SK-N-SH (cell line): ENCODE results near the gene MARK4. TPM values are rescaled to one million over a fixed set of nuclear protein-coding genes. Genes with fewer than 3 reads are reported as not detected.

ENCODE experiments used
- CTCF ChIA-PET: fragments of 300-600, 350-600 bp; formaldehyde crosslinking; extraction: SDS; loops from one replicate; lab custom pipeline; 2021; lab: Yijun Ruan, JAX
- POLR2A ChIA-PET: fragments of 350-600 bp; sonication (Branson Sonifier 250); formaldehyde crosslinking; extraction: SDS; loops from one replicate; lab custom pipeline; 2020; ENCODE audit warnings: antibody characterized with exemption, inconsistent platforms; lab: Yijun Ruan, JAX
- DNase-seq: peaks from one replicate; pipeline ENCODE4 v3.0.0; 2012
- H2AFZ ChIP-seq: fragments of 200-600 bp; sonication (generic); 2 replicates; pipeline ENCODE4 v1.8.1; 2016; ENCODE audit warnings: antibody characterized with exemption, mild to moderate bottlenecking, low read depth
- H3F3A ChIP-seq: fragments of 200-600 bp; sonication (generic); replicated peaks from 2 replicates; pipeline ENCODE3; 2016; ENCODE audit warnings: antibody characterized with exemption, mild to moderate bottlenecking; ENCODE audit not compliant: insufficient read depth
- H3K27ac ChIP-seq, 2 experiments: fragments of 200-500 bp in 1 of 2; fragments of 200-600 bp in 1 of 2; sonication (Bioruptor generic) in 1 of 2; sonication (generic), shearing (Covaris generic) in 1 of 2; 2 replicates each; pipeline versions ENCODE4 v1.5.1 to v1.6.1; 2014 to 2016; ENCODE audit warnings: low read depth in 2 of 2, inconsistent platforms in 1 of 2, low read length in 1 of 2, mild to moderate bottlenecking in 1 of 2, mixed read lengths in 1 of 2
- H3K27me3 ChIP-seq: fragments of 200-600 bp; sonication (generic), shearing (Covaris generic); 2 replicates; pipeline ENCODE4 v1.6.1; 2016; ENCODE audit warnings: mixed run types; ENCODE audit not compliant: insufficient read depth
- H3K36me3 ChIP-seq, 2 experiments: fragments of 200-500 bp in 1 of 2; fragments of 200-600 bp in 1 of 2; sonication (Bioruptor generic) in 1 of 2; sonication (generic) in 1 of 2; replicated peaks in 1 of 2; 2 replicates each; pipeline versions ENCODE3 to v1.5.1; 2014 to 2016; ENCODE audit warnings: low read length in 1 of 2, mild to moderate bottlenecking in 1 of 2; ENCODE audit not compliant: insufficient read depth in 2 of 2, control insufficient read depth in 1 of 2
- H3K4me1 ChIP-seq, 2 experiments: fragments of 200-500 bp in 1 of 2; fragments of 200-600 bp in 1 of 2; sonication (Bioruptor generic) in 1 of 2; sonication (generic), shearing (Covaris generic) in 1 of 2; 2 replicates each; pipeline versions ENCODE4 v1.5.1 to v1.6.1; 2014 to 2016; ENCODE audit warnings: low read depth in 1 of 2, low read length in 1 of 2, mixed run types in 1 of 2; ENCODE audit not compliant: insufficient read depth in 2 of 2, control insufficient read depth in 1 of 2
- H3K4me2 ChIP-seq: fragments of 200-600 bp; sonication (generic), shearing (Covaris generic); 2 replicates; pipeline ENCODE4 v1.6.1; 2017; ENCODE audit warnings: mixed run types
- H3K4me3 ChIP-seq, 2 experiments: fragments of 200-500 bp in 1 of 2; fragments of 200-600 bp in 1 of 2; sonication (Bioruptor generic) in 1 of 2; sonication (generic), shearing (Covaris generic) in 1 of 2; 2 replicates each; pipeline versions ENCODE4 v1.5.1 to v1.8.1; 2014 to 2016; ENCODE audit warnings: low read depth in 2 of 2, inconsistent platforms in 1 of 2, low read length in 1 of 2, mild to moderate bottlenecking in 1 of 2, mixed read lengths in 1 of 2, moderate library complexity in 1 of 2
- H3K79me2 ChIP-seq: fragments of 200-600 bp; sonication (generic); 2 replicates; pipeline ENCODE4 v1.8.1; 2017; ENCODE audit warnings: mild to moderate bottlenecking; ENCODE audit not compliant: insufficient read depth
- H3K9ac ChIP-seq: fragments of 200-600 bp; sonication (generic); 2 replicates; pipeline ENCODE4 v1.6.1; 2017; ENCODE audit warnings: mixed run types
- H3K9me2 ChIP-seq: fragments of 200-600 bp; sonication (generic); 2 replicates; pipeline ENCODE4 v1.6.1; 2017; ENCODE audit warnings: mixed run types
- H3K9me3 ChIP-seq: fragments of 200-600 bp; sonication (generic); 2 replicates; pipeline ENCODE4 v1.6.1; 2017; ENCODE audit warnings: mixed run types, mild to moderate bottlenecking, moderate library complexity
- H4K20me1 ChIP-seq: fragments of 200-600 bp; sonication (generic); 2 replicates; pipeline ENCODE4 v1.6.1; 2017; ENCODE audit warnings: mild to moderate bottlenecking, mixed run types; ENCODE audit not compliant: insufficient read depth
- CHD2 ChIP-seq: fragments of 150-350 bp; IDR thresholded peaks from 2 replicates; pipeline ENCODE4 v1.6.1; 2018; ENCODE audit warnings: low read length; ENCODE audit not compliant: partially characterized antibody
- EZH2phosphoT487 ChIP-seq: fragments of 200-600 bp; sonication (generic); IDR thresholded peaks from 2 replicates; pipeline ENCODE4 v1.6.1; 2017; ENCODE audit warnings: low read depth, mixed run types, mild to moderate bottlenecking, antibody characterized with exemption, moderate library complexity, borderline replicate concordance
- GABPA ChIP-seq: IDR thresholded peaks from 2 replicates; pipeline ENCODE4 v1.4.0; 2012; ENCODE audit warnings: low read depth, mild to moderate bottlenecking
- JUND ChIP-seq: IDR thresholded peaks from 2 replicates; pipeline ENCODE4 v1.4.0; 2012
- NFIC ChIP-seq: IDR thresholded peaks from 2 replicates; pipeline ENCODE4 v1.4.0; 2012; ENCODE audit warnings: borderline replicate concordance
- POLR2AphosphoS5 ChIP-seq: IDR thresholded peaks from 2 replicates; pipeline ENCODE4 v1.6.1; 2012; ENCODE audit warnings: low read depth, low read length
- RFX5 ChIP-seq: IDR thresholded peaks from 2 replicates; pipeline ENCODE4 v1.6.1; 2012; ENCODE audit warnings: mild to moderate bottlenecking, improper control_type of control experiment, low read length
- RXRA ChIP-seq: IDR thresholded peaks from 2 replicates; pipeline ENCODE4 v1.4.0; 2012; ENCODE audit warnings: low read depth, mild to moderate bottlenecking, borderline replicate concordance
- SIN3A ChIP-seq: IDR thresholded peaks from 2 replicates; pipeline ENCODE4 v1.6.1; 2012; ENCODE audit warnings: low read depth, mild to moderate bottlenecking, low read length, moderate library complexity, borderline replicate concordance
- SMC3 ChIP-seq: IDR thresholded peaks from 2 replicates; pipeline ENCODE4 v1.6.1; 2012; ENCODE audit warnings: low read depth, low read length, improper control_type of control experiment
- YY1 ChIP-seq: IDR thresholded peaks from 2 replicates; pipeline ENCODE4 v1.4.0; 2012; ENCODE audit warnings: low read depth, mild to moderate bottlenecking
- WGBS: methylation state at CpG from one replicate; pipeline ENCODE4 v1.1.6; 2017; ENCODE audit warnings: low lambda C conversion rate; 5-methylcytosine and 5-hydroxymethylcytosine counted together
- polyA plus RNA-seq, 3 experiments: library from polyadenylated mRNA; depleted of rRNA; stranded (reverse); fragments of >200 nt; gene quantifications; 2 replicates each; pipeline ENCODE4 v1.2.3, GENCODE V29; 2012
- TF ChIP-seq, protein P1 (sequence below): IDR thresholded peaks from 2 replicates; pipeline ENCODE4; 2012
- TF ChIP-seq, protein P2 (sequence below): IDR thresholded peaks from 2 replicates; pipeline ENCODE4 v1.6.1; 2012; ENCODE audit warnings: mild to moderate bottlenecking, low read depth, low read length, moderate library complexity
- TF ChIP-seq, protein P3 (sequence below): IDR thresholded peaks from 2 replicates; pipeline ENCODE4 v1.4.0; 2012; ENCODE audit warnings: low read depth, borderline replicate concordance
- TF ChIP-seq, protein P4 (sequence below): fragments of 150-350 bp; IDR thresholded peaks from 2 replicates; pipeline ENCODE4 v1.6.1; 2017; ENCODE audit warnings: antibody characterized with exemption, low read length, low read depth, borderline replicate concordance

The MARK4 gene
- polyA plus RNA-seq, 1 of the 3 experiments (the other 2 are of a cell fraction), result 16.3 TPM

DNA sequence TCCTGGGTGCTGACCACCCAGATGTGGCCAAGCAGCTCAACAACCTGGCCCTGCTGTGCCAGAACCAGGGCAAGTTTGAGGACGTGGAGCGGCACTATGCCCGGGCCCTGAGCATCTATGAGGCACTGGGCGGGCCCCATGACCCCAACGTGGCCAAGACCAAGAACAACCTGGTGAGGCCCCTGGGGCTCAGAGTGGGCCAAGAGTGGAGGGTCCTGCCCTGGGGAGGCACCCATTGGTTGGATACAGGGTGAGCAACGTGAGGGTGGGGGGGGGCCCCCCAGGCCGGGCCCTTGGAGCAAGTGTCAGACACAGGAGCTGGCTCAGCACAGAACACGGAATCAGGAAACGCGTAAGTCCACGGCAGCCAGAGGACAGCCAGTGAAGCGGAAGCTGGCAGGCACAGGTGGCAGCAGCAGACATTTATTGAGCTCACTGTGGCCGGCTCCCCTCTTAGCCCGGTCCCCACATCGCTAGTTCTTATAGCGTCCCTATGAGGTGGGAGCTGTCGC is 98.4 kb downstream of the MARK4 start:
- H3K4me2 ChIP-seq, result no peak overlapping the region
- ChIA-PET CTCF (interaction anchor here (0.7 to 5.1 kb wide), 2 partner anchors 11 to 373 kb away, joined by 5 to 30 read pairs; no protein-coding TSS in a partner anchor), POLR2A (no interaction called here)
- no peaks in the 10 kb centered on the region for H3K9me3 ChIP-seq
- H3K27ac ChIP-seq, result no peak overlapping the region
- DNase-seq, result peak; percentile 28
- WGBS, result 84% methylated on average over 8 of the region's 17 CpGs
- TF ChIP-seq, protein P1, sequence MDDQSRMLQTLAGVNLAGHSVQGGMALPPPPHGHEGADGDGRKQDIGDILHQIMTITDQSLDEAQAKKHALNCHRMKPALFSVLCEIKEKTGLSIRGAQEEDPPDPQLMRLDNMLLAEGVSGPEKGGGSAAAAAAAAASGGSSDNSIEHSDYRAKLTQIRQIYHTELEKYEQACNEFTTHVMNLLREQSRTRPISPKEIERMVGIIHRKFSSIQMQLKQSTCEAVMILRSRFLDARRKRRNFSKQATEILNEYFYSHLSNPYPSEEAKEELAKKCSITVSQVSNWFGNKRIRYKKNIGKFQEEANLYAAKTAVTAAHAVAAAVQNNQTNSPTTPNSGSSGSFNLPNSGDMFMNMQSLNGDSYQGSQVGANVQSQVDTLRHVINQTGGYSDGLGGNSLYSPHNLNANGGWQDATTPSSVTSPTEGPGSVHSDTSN, result no peak
- no peak for TF ChIP-seq RFX5
- TF ChIP-seq, protein P2, sequence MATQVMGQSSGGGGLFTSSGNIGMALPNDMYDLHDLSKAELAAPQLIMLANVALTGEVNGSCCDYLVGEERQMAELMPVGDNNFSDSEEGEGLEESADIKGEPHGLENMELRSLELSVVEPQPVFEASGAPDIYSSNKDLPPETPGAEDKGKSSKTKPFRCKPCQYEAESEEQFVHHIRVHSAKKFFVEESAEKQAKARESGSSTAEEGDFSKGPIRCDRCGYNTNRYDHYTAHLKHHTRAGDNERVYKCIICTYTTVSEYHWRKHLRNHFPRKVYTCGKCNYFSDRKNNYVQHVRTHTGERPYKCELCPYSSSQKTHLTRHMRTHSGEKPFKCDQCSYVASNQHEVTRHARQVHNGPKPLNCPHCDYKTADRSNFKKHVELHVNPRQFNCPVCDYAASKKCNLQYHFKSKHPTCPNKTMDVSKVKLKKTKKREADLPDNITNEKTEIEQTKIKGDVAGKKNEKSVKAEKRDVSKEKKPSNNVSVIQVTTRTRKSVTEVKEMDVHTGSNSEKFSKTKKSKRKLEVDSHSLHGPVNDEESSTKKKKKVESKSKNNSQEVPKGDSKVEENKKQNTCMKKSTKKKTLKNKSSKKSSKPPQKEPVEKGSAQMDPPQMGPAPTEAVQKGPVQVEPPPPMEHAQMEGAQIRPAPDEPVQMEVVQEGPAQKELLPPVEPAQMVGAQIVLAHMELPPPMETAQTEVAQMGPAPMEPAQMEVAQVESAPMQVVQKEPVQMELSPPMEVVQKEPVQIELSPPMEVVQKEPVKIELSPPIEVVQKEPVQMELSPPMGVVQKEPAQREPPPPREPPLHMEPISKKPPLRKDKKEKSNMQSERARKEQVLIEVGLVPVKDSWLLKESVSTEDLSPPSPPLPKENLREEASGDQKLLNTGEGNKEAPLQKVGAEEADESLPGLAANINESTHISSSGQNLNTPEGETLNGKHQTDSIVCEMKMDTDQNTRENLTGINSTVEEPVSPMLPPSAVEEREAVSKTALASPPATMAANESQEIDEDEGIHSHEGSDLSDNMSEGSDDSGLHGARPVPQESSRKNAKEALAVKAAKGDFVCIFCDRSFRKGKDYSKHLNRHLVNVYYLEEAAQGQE, result no peak
- no peak for TF ChIP-seq SMC3
- TF ChIP-seq, protein P3, sequence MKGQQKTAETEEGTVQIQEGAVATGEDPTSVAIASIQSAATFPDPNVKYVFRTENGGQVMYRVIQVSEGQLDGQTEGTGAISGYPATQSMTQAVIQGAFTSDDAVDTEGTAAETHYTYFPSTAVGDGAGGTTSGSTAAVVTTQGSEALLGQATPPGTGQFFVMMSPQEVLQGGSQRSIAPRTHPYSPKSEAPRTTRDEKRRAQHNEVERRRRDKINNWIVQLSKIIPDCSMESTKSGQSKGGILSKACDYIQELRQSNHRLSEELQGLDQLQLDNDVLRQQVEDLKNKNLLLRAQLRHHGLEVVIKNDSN, result no peak
- no peak for TF ChIP-seq SIN3A
- H3K9ac ChIP-seq, result no peak overlapping the region
- peaks cover 3% of the 10 kb centered on the region for H3F3A ChIP-seq
- no peak overlapping the region for H2AFZ ChIP-seq
- H3K9me2 ChIP-seq, result no peaks in the 10 kb centered on the region
- H3K4me1 ChIP-seq, result no peaks in the 10 kb centered on the region; a peak in 1 of 4 replicates
- H4K20me1 ChIP-seq, result no peaks in the 10 kb centered on the region
- H3K4me3 ChIP-seq, result no peak overlapping the region
- peaks cover 4 to 37% of the 10 kb centered on the region in 2 experiments for H3K36me3 ChIP-seq
- H3K27me3 ChIP-seq, result no peaks in the 10 kb centered on the region
- H3K79me2 ChIP-seq, result no peaks in the 10 kb centered on the region

DNA sequence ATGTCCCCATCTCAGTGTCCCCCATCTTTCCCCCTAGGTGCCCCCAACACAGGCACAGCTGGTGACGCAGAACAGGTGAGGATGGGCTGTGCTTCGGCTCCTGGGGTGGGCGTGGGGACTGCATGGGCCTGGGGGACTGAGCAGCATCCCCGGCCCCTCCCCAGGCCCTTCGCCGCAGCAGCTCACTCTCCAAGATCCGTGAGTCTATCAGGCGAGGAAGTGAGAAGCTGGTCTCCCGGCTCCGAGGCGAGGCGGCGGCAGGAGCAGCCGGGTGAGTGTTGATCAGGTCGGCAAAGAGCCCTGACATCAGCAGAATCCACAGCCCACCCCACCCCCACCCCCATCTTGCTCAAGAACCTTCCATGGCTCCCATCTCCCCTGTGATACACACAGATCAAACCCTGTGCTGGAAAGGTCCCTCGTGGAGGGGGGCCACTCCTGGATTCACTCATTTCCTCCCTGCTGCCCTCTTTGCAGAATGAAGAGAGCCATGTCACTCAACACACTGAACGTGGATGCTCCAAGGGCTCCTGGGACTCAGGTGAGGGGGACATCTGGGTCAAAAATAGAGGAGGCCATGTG is 99.5 kb downstream of the MARK4 start:
- ChIA-PET CTCF (interaction anchor here (5.1 kb wide), 1 partner anchor 12 kb away, joined by 30 read pairs; no protein-coding TSS in a partner anchor), POLR2A (no interaction called here)
- Histone ChIP-seq H3K27me3 (no peaks in the 10 kb centered on the region), H3K36me3 (peaks cover 4 to 45% of the 10 kb centered on the region in 2 experiments), H4K20me1 (no peaks in the 10 kb centered on the region), H3K9me2 (no peaks in the 10 kb centered on the region), H3K9me3 (no peaks in the 10 kb centered on the region), H3K4me2 (no peak overlapping the region), H3K4me3 (no peak overlapping the region), H3K4me1 (no peaks in the 10 kb centered on the region; a peak in 1 of 4 replicates), H3K9ac (no peak overlapping the region), H2AFZ (no peak overlapping the region), H3F3A (peaks cover 3% of the 10 kb centered on the region), H3K27ac (no peak overlapping the region), H3K79me2 (no peaks in the 10 kb centered on the region)
- DNase-seq, result peak; percentile 32
- WGBS, result 99% methylated on average over 14 of the region's 17 CpGs
- TF ChIP-seq, protein P4, sequence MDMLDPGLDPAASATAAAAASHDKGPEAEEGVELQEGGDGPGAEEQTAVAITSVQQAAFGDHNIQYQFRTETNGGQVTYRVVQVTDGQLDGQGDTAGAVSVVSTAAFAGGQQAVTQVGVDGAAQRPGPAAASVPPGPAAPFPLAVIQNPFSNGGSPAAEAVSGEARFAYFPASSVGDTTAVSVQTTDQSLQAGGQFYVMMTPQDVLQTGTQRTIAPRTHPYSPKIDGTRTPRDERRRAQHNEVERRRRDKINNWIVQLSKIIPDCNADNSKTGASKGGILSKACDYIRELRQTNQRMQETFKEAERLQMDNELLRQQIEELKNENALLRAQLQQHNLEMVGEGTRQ, result no peak
- TF ChIP-seq RXRA, result no peak
- TF ChIP-seq JUND, result no peak
- TF ChIP-seq, protein P1, result no peak
- no peak for TF ChIP-seq CHD2
- TF ChIP-seq SIN3A, result no peak
- TF ChIP-seq GABPA, result no peak
- TF ChIP-seq POLR2AphosphoS5, result no peak
- TF ChIP-seq YY1, result no peak
- TF ChIP-seq, protein P3, result no peak
- no peak for TF ChIP-seq EZH2phosphoT487
- no peak for TF ChIP-seq NFIC
